Esophagus muscularis mucosa (tissue), 4 donors: ENCODE measurements around the gene TACR2. TPM values are rescaled to one million over a fixed set of nuclear protein-coding genes. Genes with fewer than 3 reads are reported as not detected.

Source experiments
- DNase-seq: peaks from one replicate; pipeline ENCODE4 v3.0.0-alpha.2; 2017; ENCODE audit errors: extremely low spot score
- H3K27ac ChIP-seq, 4 donors: fragments of 200-600 bp; sonication (generic); replicated peaks in 1 of 4; 1 replicate in 3 of 4; 2 replicates in 1 of 4; pipeline ENCODE4 v1.5.1; 2016 to 2019; ENCODE audit warnings: mild to moderate bottlenecking in 1 of 4
- H3K27me3 ChIP-seq, 4 donors: fragments of 200-600 bp; sonication (generic); one replicate each; pipeline versions ENCODE4 v1.5.1 to v1.6.0; 2016 to 2019
- H3K36me3 ChIP-seq, 4 donors: fragments of 200-600 bp; sonication (generic); one replicate each; pipeline ENCODE4 v1.5.1; 2016 to 2019
- H3K4me1 ChIP-seq, 4 donors: fragments of 200-600 bp; sonication (generic); one replicate each; pipeline ENCODE4 v1.5.1; 2016 to 2019
- H3K4me3 ChIP-seq, 4 donors: fragments of 200-600 bp; sonication (generic); 1 replicate in 2 of 4; 2 replicates in 2 of 4; pipeline ENCODE4 v1.5.1; 2016 to 2019; ENCODE audit warnings: mild to moderate bottlenecking in 4 of 4, moderate library complexity in 1 of 4
- H3K9me3 ChIP-seq, 4 donors: fragments of 200-600 bp; sonication (generic); 1 replicate in 3 of 4; 2 replicates in 1 of 4; pipeline ENCODE4 v1.5.1; 2016 to 2019
- CTCF ChIP-seq, 3 experiments: fragments of 200-600 bp in 2 of 3; fragments of 450-650 bp in 1 of 3; sonication (generic) in 2 of 3; IDR thresholded peaks; one replicate each; pipeline ENCODE4 v1.5.1; 2017 to 2019; ENCODE audit warnings: antibody characterized with exemption in 3 of 3, mild to moderate bottlenecking in 2 of 3, moderate library complexity in 1 of 3
- EP300 ChIP-seq: sonication (generic); formaldehyde crosslinking; IDR thresholded peaks from one replicate; pipeline ENCODE4 v1.6.1; 2017; ENCODE audit warnings: antibody characterized with exemption
- POLR2A ChIP-seq: fragments of 450-650 bp; IDR thresholded peaks from one replicate; pipeline ENCODE4 v1.6.1; 2017; ENCODE audit warnings: antibody characterized with exemption, moderate library complexity, mild to moderate bottlenecking, low read depth
- POLR2AphosphoS5 ChIP-seq, 2 donors: sonication (generic); formaldehyde crosslinking; IDR thresholded peaks; one replicate each; pipeline ENCODE4 v1.6.1; 2017; ENCODE audit warnings: antibody characterized with exemption in 2 of 2
- WGBS: methylation state at CpG from one replicate; pipeline ENCODE4 v1.1.5; 2018; 5-methylcytosine and 5-hydroxymethylcytosine counted together
- intact Hi-C: fragments of 100-400 bp; cut with DNase I; formaldehyde crosslinking; loops from one replicate; pipeline ENCODE4 v1.15.1; 2023
- total RNA-seq, 4 donors: library from RNA; depleted of rRNA; stranded (reverse); fragments of >200 nt; gene quantifications; one replicate each; pipeline versions ENCODE4 v1.1.0 to v1.2.1, GENCODE V29; 2016

TACR2 gene
- total RNA-seq, 4 donors from 2014 or later = 51.4 to 72.6 (median 68.1) TPM

- DNase-seq = peak; percentile 95
- Histone ChIP-seq H3K36me3 (no peaks in the 10 kb centered on the region), H3K4me3 (no peak overlapping the region), H3K27me3 (no peaks in the 10 kb centered on the region), H3K27ac (peak overlapping the region; percentile 95 to 98 (median 97)), H3K9me3 (no peaks in the 10 kb centered on the region), H3K4me1 (peaks cover 8 to 88% (median 78%) of the 10 kb centered on the region in 4 donors)
- WGBS = 38% methylated on average over 10 of the region's 13 CpGs
- intact Hi-C loops = no loop called here
- peak in 1 of 3 experiments; percentile 6 for TF ChIP-seq CTCF (IDR thresholded peaks at IDR 0.05)
- peak; percentile 81 to 91 for TF ChIP-seq POLR2AphosphoS5 (IDR thresholded peaks at IDR 0.05)
- TF ChIP-seq EP300 = peak; percentile 39
- TF ChIP-seq POLR2A = no peak
Observed at GRCh38 chr10:69421611-69422308, 5.0 kb upstream of the TACR2 start.

- peak overlapping the region; percentile 95 to 98 (median 97) for H3K27ac ChIP-seq
- H3K36me3 ChIP-seq = no peaks in the 10 kb centered on the region
- WGBS = 89% methylated on average over 11 of the region's 11 CpGs
- H3K4me3 ChIP-seq = no peak overlapping the region
- peaks cover 8 to 77% (median 67%) of the 10 kb centered on the region in 4 donors for H3K4me1 ChIP-seq
- intact Hi-C loops = no loop called here
- DNase-seq = no peak
- TF ChIP-seq EP300 (no peak), CTCF (IDR thresholded peaks at IDR 0.05) (no peak), POLR2AphosphoS5 (IDR thresholded peaks at IDR 0.05) (no peak), POLR2A (no peak)
- H3K9me3 ChIP-seq = no peaks in the 10 kb centered on the region
- no peaks in the 10 kb centered on the region for H3K27me3 ChIP-seq
Observed at GRCh38 chr10:69419744-69420126, 3.0 kb upstream of the TACR2 start.

GRCh38 chr10:69419096-69419743 is 2.5 kb upstream of the TACR2 start:
- Histone ChIP-seq H3K9me3 (no peaks in the 10 kb centered on the region), H3K36me3 (no peaks in the 10 kb centered on the region), H3K27ac (peak overlapping the region; percentile 95 to 98 (median 97)), H3K4me1 (peaks cover 8 to 82% (median 66%) of the 10 kb centered on the region in 4 donors), H3K4me3 (no peak overlapping the region), H3K27me3 (no peaks in the 10 kb centered on the region)
- TF ChIP-seq CTCF (IDR thresholded peaks at IDR 0.05) = no peak
- no peak for TF ChIP-seq POLR2AphosphoS5 (IDR thresholded peaks at IDR 0.05)
- no peak for TF ChIP-seq EP300
- no peak for TF ChIP-seq POLR2A
- no peak for DNase-seq
- WGBS = 87% methylated on average over 13 of the region's 18 CpGs
- intact Hi-C loops = no loop called here

GRCh38 chr10:69418052-69418752 is 1.5 kb upstream of the TACR2 start:
- peak overlapping the region; percentile 43 to 58 (median 48) for H3K4me3 ChIP-seq
- TF ChIP-seq POLR2A = no peak
- TF ChIP-seq CTCF (IDR thresholded peaks at IDR 0.05) = peak in 1 of 3 experiments; percentile 6
- no peak for DNase-seq
- H3K27me3 ChIP-seq = no peaks in the 10 kb centered on the region
- peak overlapping the region; percentile 95 to 98 (median 97) for H3K27ac ChIP-seq
- H3K9me3 ChIP-seq = no peaks in the 10 kb centered on the region
- 55% methylated on average over 7 of the region's 8 CpGs for WGBS
- intact Hi-C loops = no loop called here
- H3K36me3 ChIP-seq = no peaks in the 10 kb centered on the region
- peaks cover 11 to 83% (median 68%) of the 10 kb centered on the region in 4 donors for H3K4me1 ChIP-seq
